Astrocyte of the spinal cord (primary cell): Measurements from ENCODE around the gene SPSB2.

Experiments
- DNase-seq: peaks from one replicate; pipeline ENCODE4 v3.0.0; 2011; ENCODE audit warnings: low read depth, low spot score
- H3K4me3 ChIP-seq: 2 replicates; pipeline ENCODE4 v1.5.1; 2011; ENCODE audit warnings: low read depth, mild to moderate bottlenecking, low read length, moderate library complexity
- in situ Hi-C: cut with HindIII; loops from 2 replicates; pipeline ENCODE4 v1.10.0; 2017; ENCODE audit warnings: low sequenced_read_pairs
- TF ChIP-seq, protein P1 (sequence below): IDR thresholded peaks from 2 replicates; pipeline ENCODE4 v1.5.1; 2012; ENCODE audit warnings: low read depth, mild to moderate bottlenecking, low read length, inconsistent platforms

SPSB2 gene, protein sequence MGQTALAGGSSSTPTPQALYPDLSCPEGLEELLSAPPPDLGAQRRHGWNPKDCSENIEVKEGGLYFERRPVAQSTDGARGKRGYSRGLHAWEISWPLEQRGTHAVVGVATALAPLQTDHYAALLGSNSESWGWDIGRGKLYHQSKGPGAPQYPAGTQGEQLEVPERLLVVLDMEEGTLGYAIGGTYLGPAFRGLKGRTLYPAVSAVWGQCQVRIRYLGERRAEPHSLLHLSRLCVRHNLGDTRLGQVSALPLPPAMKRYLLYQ

DNA sequence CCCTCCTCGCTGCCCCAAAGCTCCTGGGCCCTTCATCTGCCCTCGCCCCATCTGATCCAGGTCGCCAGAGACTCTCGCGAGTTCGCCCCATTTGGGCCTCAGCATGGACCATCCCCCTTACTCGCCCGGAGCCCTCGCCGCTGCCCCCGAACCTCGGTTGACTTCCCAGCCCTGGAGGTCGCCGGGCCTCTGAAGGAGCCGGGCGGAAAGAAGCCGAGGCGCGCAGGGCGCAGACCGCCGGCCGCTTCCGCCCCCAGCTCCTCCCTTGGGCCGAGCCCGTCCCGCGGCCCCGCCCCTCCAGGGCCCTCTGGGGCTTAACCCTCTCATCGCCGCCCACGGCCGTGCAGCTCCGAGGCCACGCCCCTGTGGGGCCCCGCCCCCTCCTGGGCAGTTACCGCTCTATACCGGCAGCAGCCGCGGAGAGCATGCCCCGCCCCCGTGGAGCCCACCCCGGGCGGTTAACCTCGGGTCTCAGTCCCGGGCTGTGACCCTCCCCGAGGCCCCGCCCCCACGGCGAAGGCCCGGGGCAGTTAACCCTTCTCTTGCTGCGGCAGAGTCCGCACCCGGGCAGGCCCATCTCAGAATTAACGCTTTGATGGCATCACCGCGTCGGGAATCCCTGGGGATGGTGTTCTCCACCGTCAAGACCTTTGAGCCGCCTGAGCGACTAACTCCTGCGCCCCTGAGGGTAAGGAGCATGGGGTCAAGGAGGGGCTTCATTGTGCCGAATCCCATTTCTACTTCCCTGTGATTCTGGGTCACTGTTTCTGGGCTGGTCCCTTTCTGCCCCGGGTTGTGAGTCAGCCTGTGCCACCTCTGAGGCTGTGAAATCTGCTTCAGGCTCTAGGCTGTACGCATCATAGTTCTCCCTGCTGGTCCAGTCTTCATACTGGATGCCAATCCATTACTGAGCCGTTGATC, at the start of gene SPSB2:
Gene SPSB2 (minus strand): TSS at position 210 of the 921 bp plus-strand sequence. CDS start 402 bp downstream, outside the sequence.
- TF ChIP-seq, protein P1, sequence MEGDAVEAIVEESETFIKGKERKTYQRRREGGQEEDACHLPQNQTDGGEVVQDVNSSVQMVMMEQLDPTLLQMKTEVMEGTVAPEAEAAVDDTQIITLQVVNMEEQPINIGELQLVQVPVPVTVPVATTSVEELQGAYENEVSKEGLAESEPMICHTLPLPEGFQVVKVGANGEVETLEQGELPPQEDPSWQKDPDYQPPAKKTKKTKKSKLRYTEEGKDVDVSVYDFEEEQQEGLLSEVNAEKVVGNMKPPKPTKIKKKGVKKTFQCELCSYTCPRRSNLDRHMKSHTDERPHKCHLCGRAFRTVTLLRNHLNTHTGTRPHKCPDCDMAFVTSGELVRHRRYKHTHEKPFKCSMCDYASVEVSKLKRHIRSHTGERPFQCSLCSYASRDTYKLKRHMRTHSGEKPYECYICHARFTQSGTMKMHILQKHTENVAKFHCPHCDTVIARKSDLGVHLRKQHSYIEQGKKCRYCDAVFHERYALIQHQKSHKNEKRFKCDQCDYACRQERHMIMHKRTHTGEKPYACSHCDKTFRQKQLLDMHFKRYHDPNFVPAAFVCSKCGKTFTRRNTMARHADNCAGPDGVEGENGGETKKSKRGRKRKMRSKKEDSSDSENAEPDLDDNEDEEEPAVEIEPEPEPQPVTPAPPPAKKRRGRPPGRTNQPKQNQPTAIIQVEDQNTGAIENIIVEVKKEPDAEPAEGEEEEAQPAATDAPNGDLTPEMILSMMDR: no peak
- peak within 1 kb of the TSS; percentile 63 for H3K4me3 ChIP-seq
- in situ Hi-C loops: no loop called here

DNA sequence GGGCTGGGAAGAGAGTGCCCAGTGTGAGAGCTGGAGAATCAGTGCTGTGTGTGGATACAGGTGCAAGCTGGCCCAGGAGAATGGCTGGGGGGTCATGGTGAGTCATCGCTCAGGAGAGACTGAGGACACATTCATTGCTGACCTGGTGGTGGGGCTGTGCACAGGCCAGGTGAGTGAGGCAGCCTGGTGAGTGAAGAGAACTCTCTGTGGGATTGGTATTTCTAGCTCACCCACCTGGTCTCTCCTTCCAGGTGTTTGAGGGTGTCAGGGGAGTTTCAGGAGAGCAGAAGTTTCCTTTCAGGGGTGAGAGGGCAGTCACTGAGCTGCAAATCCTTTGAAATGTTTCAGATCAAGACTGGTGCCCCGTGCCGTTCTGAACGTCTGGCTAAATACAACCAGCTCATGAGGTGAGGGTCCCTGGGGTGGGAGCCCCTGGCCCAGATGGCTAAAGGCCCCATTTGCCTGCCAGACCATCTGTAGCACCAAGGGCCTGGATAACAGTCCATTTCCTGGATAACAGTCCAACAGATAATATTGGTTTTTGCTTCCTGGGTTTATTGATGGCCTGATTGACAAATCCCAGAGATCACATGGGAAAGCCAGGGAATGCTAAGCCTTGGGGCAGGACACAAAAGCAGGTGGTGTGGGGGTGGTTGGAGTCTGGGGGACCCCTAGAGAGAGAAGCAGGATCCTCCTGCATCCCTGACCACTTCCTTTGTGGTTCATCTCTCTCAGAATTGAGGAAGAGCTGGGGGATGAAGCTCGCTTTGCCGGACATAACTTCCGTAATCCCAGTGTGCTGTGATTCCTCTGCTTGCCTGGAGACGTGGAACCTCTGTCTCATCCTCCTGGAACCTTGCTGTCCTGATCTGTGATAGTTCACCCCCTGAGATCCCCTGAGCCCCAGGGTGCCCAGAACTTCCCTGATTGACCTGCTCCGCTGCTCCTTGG, 49.2 kb upstream of the SPSB2 start:
- no peak overlapping the region for H3K4me3 ChIP-seq
- DNase-seq: no peak
- TF ChIP-seq, protein P1: no peak
- in situ Hi-C loops: no loop called here

More for the DNA sequence above, at the start of gene SPSB2:
- DNase-seq: peak; percentile 97

DNA sequence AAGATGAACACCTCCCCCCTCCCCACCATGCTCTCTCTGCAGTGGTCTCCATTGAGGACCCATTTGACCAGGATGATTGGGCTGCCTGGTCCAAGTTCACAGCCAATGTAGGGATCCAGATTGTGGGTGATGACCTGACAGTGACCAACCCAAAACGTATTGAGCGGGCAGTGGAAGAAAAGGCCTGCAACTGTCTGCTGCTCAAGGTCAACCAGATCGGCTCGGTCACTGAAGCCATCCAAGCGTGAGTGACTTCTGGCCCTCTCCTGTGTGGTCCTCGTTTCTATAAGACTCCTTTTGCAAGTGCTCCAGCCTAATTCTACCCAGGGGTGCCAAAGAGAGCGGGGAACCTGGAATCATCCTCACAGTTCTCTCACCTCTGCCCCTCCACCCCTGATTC, 48.4 kb upstream of the SPSB2 start:
- no peak for DNase-seq
- in situ Hi-C loops: no loop called here
- TF ChIP-seq, protein P1: no peak
- no peak overlapping the region for H3K4me3 ChIP-seq

DNA sequence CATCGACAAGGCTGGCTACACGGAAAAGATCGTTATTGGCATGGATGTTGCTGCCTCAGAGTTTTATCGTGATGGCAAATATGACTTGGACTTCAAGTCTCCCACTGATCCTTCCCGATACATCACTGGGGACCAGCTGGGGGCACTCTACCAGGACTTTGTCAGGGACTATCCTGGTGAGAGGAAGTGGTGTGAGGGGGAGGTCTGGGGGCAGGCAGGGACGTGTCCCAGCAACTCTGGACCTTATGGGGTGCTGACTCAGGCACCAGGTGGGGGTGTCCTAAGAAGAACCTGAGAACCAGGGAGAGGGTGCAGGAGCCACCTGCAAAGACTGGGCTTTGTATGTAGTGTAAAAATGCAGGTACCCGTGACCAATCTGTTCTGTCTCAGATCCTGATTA, 46.5 kb upstream of the SPSB2 start:
- in situ Hi-C loops: no loop called here
- H3K4me3 ChIP-seq: no peak overlapping the region
- TF ChIP-seq, protein P1: no peak
- DNase-seq: no peak

DNA sequence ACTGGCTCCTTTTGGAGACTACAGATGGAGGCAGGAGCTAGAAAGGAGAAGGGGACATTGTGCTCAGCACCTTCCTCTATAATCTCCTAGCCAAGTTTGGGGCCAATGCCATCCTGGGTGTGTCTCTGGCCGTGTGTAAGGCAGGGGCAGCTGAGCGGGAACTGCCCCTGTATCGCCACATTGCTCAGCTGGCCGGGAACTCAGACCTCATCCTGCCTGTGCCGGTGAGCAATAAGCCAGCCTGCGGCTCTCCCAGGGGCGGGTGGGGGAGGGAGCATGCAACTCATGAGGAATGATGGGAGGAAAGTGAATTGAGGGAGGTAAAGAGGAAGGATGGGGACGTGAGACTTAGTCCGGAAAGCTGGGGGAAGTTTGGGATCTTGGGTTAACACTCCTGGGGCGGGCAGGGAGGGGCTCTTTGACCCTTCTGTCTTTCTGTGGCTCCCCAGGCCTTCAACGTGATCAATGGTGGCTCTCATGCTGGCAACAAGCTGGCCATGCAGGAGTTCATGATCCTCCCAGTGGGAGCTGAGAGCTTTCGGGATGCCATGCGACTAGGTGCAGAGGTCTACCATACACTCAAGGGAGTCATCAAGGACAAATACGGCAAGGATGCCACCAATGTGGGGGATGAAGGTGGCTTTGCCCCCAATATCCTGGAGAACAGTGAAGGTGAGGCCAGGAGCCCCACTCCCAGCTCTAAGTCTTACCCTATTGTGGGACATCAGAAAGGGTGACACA, 44.6 kb upstream of the SPSB2 start:
- in situ Hi-C loops: no loop called here
- peak; percentile 70 for DNase-seq
- no peak overlapping the region for H3K4me3 ChIP-seq
- TF ChIP-seq, protein P1: no peak
